ENCODE data around the gene DNAH17.

The DNAH17 gene

DNA sequence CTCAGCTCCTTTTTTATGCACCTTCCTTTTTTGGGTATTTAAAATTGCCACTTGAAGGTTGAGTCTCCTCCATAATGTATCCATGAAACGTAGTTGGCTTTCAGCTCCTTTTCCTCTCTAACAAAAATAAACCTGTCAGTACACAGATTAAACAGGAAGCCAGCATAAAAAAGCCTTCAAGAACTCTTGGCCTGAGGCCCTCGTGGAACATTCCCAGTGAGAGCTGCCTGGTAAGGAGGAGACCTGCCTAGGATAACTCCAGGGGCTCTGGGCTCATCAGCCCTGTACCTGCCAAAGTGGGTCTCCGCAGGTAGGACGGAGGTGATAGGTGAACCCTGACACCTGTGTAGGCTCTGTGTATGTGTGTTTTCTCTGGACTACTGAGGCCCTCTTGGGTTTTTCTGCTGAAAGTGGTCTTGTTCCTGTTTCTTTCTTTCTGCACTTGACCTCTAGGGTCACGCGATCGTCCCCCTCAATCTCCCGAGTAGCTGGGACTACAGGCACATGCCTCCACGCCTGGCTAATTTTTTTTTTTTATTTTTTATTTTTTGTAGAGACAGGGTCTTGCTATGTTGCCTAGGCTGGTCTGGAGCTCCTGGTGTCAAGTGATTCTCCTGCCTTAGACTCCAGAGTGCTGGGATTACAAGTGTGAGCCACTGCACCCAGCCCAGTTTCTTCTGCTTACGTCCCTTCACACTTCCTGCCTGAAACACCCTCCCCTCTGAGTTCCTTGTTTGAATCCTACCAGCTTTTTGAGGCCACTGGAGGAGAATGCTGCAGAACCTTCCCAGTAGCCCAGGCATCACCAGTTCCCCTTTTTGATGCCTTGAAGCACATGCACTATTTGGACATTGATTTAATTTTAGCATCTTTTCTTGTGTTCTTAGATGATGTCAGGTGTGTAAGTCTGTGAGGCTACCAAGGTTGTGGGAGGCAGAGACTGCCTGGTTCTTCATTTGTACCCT lies 188.9 kb downstream of the DNAH17 start:
- no peak for DNase-seq

DNA sequence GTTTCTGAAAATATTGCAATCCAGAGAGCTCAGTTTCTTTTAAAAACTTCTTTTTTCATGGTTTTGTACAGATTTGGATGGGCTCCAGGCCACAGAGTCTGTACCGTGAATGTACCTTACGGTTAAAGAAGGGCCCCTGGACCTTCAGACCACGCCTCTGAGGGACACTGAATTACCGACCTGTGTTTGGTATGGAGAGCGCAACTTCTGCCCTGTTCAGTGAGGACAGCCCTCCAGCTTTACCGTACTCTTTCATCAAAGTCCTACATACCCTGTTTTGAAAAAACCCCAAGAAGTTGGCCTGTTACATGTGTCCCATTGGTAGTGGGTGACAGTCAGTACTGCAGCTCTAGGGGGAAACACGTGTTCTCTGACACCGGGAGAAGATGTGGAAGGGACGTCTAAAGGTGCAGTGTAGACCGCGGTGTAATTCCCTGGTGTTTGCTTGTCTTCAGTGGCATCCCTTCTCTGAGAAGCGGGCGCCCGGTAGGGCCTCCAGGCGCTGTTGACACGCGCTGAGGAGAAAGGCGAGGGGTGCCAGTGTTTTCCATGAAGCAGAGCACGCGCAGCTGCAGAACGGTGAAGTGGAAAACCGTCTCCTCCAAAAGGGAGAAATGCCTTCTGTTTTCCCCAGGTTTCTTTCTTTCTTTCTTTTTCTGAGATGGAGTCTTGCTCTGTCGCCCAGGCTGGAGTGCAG lies 192.6 kb downstream of the DNAH17 start:
- DNase-seq, result no peak

DNA sequence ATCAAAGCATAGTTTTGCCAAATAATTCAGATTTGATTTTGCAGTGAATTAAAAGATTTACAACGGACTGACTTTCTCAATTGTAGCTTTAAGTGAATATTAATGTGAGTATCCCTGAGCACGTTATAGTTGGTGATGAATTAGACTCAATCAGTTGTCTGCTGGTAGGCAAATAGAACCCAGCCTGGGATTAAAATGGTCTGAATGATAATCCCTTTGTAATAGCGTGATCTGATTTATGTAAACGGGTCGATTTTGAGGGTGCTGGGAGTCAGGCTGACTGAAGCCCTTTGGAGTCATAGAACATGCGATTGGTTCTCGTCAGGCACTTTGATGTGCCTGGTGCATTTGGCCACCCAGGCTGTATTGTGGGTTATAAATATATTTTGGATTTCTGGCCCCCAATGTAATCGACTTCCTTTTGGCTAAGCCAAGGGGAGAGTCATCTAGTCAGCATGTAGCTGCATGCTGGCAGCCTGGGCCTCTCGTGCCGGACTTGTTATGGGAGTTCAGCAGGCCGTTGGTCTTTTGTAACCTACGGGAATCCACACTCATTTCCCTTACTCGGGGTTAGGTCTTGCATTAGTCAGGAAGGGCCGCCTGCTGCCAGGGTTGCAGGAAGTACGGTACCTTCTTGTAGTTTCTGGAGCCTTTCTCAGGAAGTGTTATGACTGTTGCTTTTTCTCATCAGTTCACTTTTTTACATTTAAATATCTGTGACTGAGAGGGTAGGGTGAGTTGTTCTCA lies 193.3 kb downstream of the DNAH17 start:
- DNase-seq, result peak; percentile 96

DNA sequence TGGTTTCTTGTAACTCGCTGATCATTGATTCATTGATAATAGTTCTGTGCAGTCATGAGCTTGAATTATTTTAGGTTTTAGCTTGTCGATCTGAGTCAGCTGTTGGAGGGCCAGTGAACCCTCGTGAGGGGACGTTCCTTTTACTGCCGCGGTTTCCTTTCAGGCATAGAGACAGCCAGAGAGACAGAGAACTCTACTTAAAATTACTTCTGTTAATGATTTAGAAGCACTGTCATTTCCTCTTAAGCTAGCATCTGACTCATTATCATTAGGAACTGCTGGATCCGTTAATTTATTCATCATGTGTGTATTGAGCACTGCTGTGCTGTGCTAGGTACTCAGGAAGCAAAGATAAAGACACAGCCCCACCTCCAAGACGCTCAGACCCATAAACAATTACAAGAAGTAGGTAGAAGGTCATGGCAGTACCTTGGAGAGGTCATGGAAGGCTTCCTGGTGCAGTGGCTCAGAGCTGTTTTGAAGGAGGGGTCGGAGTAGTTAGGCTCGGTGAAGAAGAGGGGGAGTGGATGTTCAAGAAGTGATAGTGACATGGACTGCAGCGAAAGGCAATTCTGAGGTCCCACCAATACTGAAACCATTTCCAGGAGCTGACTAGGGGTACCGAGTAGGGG lies 195.5 kb downstream of the DNAH17 start:
- no peak for DNase-seq

DNA sequence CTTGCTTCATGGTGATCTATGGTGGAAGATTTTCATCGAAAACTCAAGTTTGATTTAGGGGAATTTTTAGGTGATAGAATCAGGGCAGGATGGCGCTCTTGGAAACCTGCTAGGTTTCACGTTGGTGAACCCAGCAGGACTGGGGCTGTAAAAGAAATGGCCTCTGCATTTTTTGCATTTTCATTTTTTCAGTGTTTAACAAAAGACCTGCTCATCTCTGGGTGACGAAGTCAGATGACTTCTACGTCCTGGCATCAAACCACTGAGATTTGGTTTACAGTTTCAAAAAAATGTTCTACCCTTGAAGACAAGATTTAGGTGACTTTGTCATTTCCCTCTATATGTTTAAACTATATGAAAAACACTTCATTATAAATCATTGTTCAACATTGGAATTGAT lies 196.8 kb downstream of the DNAH17 start:
- DNase-seq, result no peak

DNA sequence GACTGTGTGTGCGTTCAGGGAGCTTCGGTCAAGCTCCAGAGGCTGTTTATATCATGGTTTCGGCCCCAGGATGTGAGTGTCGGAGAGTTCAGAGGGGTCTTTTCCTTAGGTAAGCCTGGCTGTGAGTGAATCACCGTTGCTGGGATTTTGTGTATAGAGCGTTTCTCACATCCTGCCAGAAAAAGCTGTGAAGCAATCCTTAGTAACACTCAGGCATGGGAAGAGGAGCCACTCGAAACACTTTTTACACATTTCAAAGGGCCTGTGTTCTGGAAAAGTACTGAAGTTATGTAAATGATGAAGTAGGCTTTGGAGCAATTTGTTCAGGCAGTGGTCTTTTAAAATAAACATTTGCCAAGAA lies 198.1 kb downstream of the DNAH17 start:
- DNase-seq, result peak; percentile 57

DNA sequence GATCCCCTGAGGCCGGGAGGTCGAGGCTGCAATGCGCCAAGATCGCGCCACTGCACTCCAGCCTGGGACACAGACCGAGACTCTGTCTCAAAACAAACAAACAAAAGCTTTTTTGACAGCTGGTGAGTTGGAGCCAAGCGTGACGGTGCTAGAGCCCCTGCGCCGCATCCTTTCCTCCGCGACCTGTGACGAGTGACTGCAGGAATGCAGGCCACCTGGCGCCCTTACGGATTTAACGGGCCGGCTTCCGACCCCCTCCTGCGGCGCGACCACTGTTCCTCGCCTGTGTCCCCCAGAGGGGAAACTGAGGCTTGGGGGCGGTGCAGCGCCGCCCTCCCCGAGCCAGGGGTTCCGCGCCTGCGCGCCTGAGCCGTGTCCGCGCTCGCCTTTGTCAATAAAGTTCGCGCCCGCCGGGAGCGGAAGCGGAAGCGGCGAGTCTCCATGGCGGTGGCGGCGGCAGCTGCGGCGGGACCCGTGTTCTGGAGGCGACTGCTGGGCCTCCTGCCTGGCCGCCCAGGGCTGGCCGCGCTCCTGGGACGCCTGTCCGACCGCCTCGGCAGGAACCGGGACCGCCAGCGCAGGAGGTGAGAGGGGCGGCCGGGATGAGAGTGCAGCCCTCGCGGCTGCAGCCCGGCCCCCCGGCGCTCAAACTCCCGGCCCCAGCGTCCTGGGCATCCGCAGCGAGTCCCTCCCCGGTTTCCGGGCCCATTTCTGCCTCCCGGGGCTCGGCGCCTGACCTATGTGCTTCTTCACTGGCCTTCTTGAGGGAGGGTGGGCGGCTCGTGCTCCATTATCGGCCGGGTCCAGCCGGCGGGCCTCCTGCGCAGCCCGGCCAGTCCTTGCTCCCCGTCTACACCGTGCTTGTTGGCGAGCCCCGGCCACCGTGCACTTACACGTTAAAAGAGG lies 198.7 kb downstream of the DNAH17 start, which contains the start of gene PGS1:
Gene PGS1 (plus strand): TSS at position 425 of the 906 bp plus-strand sequence. CDS start 17 bp downstream, at position 442.
- peak; percentile 80 for DNase-seq

DNA sequence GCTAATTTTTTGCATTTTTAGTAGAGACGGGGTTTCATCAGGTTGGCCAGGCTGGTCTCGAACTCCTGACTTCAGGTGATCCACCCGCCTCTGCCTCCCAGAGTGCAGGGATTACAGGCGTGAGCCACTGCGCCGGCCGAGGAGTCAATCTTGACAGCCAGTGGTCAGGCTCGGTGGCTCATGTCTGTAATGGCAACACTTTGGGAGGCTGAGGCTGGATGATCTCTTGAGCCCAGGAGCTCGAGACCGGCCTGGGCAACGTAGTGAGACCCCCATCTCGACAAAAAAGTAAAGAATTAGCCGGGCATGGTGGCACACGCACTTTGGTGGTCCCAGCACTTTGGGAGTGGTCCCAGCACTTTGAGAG lies 199.4 kb downstream of the DNAH17 start:
- no peak for DNase-seq

DNA sequence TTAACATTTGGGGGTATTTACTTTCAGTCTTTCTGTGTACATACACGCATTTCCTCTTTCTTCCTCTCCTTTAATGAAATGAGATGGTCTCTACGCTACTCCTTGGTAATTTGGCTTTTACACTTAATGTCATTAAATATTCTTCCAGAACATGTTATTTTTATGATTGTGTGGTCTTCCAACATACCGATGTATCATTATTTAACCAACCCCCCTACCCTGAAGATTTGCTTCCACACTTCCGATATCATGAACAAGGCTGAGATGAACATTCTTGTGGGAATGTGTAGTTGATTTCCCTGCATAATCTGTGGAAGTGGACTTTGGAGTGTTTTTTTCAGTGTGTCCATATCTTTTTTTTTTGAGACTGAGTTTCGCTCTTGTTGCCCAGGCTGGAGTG lies 201.0 kb downstream of the DNAH17 start:
- peak; percentile 57 for DNase-seq

DNA sequence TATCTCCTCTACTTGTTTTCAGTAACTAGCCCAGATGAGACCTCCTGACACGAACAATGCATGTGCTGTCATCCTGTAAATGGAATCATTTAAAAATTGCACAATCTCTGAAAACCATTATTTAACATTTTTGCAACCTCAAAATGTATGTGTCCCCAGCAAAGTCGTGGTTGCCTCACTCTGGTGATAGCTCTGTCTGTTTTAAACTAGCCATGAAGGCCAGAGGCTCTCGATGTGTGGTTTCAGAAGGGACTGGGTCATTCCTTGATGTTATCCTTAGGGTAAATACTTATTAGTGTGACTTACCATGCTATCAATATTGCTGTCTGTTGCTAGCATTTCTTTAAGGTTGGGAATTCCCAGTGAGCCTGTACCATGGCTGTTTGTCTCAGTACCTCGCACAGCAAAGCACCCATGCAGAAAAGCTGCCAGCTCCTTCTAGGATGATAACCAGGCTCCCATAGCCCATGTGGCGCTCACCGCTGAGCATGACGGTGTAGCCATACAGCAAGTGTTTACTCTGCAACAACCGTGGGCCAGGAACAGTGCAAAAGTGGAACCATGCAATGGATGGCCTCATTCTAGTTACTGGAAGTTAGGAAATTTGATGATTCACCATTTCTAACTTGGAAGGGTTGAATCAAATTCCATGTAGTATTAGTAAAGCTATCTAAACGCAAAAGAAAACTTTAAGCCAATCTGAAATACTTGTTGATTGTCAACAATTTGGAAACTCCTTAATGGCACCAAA lies 201.6 kb downstream of the DNAH17 start:
- DNase-seq, result peak; percentile 90

DNA sequence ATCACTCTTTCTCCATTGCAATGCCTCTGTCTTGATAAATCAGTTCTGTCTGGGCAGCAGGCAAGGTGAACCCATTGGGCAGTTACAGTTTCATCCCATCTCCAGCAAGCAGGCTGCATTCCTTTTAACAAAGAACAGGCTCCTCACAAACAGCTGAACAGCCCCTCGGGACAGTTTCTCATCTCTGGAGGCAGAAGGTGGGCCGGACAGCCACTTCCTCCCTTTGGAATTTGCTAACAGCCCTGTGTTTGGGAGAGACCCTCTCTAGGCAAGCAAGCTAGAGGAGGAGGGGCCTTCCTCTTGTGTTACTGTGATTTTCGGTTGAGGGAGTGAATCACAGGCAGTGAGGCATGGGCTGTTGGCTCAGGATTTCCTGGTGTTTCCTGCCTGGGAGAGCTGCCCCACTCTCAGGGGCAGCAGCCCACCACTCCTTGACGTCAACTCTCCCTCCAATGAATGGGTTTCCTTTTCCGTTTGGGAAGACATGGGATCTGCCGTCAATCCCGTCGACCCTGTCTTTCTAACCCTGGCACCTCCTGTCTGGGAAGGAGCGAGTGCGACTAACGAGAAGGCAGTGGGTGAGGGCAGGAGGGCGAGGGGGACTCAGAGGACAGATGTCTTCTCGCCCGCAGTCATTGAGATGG lies 202.4 kb downstream of the DNAH17 start:
- DNase-seq, result peak; percentile 90

DNA sequence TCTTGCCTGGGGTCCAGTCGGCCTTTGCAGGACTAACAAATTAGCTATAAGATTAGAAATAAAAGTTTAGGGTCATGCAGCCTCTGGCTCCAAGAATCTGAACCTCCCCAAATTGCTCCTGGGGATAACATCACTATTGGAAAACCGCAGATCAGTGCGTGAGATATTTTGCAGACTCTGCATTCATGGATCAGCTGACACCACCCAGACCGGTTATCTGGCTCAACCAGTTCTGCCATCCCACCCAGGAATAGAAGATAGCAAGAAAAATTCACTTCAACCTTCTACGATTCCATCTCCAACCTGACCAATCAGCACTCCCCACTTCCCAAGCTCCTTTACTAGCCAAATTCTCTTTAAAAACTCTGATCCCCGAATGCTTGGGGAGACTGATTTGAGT lies 203.0 kb downstream of the DNAH17 start:
- no peak for DNase-seq
